ENCODE data around the gene NF2. TPM values are rescaled to one million over a fixed set of nuclear protein-coding genes. Genes with fewer than 3 reads are reported as not detected.

Gene NF2
- total RNA-seq, 1 donor from 2014 or later: 140 TPM

GRCh38 chr22:29715240-29715639, 111.8 kb downstream of the NF2 start:
- no peak for TF ChIP-seq CTCF (conservative IDR thresholded peaks at IDR 0.05; ENCODE audit: low read depth, low read length)
- H3K4me3 ChIP-seq (ENCODE audit: low read depth, low read length): no peak overlapping the region
- no peak for DNase-seq (ENCODE audit: low read depth)

GRCh38 chr22:29715705-29716104, 112.3 kb downstream of the NF2 start:
- no peak overlapping the region for H3K4me3 ChIP-seq (ENCODE audit: low read depth, low read length)
- DNase-seq (ENCODE audit: low read depth): no peak

GRCh38 chr22:29716814-29717545, 113.5 kb downstream of the NF2 start:
- peak; percentile 13 for DNase-seq (ENCODE audit: low read depth)
- H3K4me3 ChIP-seq (ENCODE audit: low read depth, low read length): no peak overlapping the region
- TF ChIP-seq CTCF (conservative IDR thresholded peaks at IDR 0.05; ENCODE audit: low read depth, low read length): no peak

More at GRCh38 chr22:29715705-29716104, 112.3 kb downstream of the NF2 start:
- TF ChIP-seq CTCF (conservative IDR thresholded peaks at IDR 0.05; ENCODE audit: low read depth, low read length): no peak

- TF ChIP-seq CTCF (conservative IDR thresholded peaks at IDR 0.05; ENCODE audit: low read depth, low read length): no peak
- DNase-seq (ENCODE audit: low read depth): no peak
- H3K4me3 ChIP-seq (ENCODE audit: low read depth, low read length): no peak overlapping the region
Observed at GRCh38 chr22:29717789-29718188, 114.4 kb downstream of the NF2 start.

GRCh38 chr22:29718949-29719898, 115.8 kb downstream of the NF2 start:
- no peak overlapping the region for H3K4me3 ChIP-seq (ENCODE audit: low read depth, low read length)
- no peak for TF ChIP-seq CTCF (conservative IDR thresholded peaks at IDR 0.05; ENCODE audit: low read depth, low read length)
- DNase-seq (ENCODE audit: low read depth): no peak

- DNase-seq (ENCODE audit: low read depth): no peak
- no peak within 1 kb of the TSS for H3K4me3 ChIP-seq (ENCODE audit: low read depth, low read length)
- no peak for TF ChIP-seq CTCF (conservative IDR thresholded peaks at IDR 0.05; ENCODE audit: low read depth, low read length)
Observed at GRCh38 chr22:29719899-29720645, 116.6 kb downstream of the NF2 start, which contains the start of gene CABP7. TSS of gene CABP7 (plus strand) at chr22:29720003. CDS start at chr22:29720425, 422 bp downstream.
